HG03565 (cell line): ENCODE results near the gene HS3ST3B1.

Source experiments
- ATAC-seq: cut with Tn5 transposase; IDR thresholded peaks from one replicate; pipeline ENCODE4 v1.9.1; 2021; ENCODE audit warnings: mild to moderate bottlenecking, moderate library complexity; ENCODE audit not compliant: unreplicated experiment

HS3ST3B1 gene

DNA sequence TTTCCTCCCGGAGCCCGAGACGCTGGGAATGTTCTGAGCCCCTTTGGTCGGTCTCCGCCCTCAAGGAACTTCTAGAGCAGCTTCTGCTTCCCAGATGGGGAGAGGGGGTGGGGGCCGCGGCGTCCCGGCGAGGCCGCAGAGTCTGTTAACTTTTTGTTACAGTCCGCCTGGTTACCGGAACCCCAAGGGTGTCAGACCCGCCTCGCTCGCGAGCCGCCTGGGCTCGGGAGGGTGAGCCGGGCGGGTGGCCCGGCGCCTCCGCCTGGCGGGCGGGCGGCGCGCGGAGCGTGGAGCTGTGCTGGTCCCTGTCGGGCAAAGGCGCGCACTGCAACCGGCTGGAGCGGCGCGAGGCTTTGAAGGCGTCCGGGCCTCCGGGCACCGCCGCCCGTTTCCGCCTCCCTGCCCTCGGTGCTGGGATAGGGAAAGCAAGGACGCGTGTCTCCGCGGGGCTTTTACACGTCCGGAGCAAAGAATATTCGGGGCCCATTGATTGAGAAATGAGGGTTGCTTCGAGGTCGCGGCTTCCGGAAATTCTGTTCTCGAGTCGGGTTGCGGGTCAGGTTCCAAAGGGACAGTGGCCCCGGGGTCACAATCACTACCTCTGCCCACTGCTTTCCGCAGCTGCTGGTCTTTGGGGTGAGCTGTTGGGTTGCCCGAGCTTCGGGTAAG is 1.7 kb downstream of the HS3ST3B1 start:
- peak; percentile 37 for ATAC-seq

DNA sequence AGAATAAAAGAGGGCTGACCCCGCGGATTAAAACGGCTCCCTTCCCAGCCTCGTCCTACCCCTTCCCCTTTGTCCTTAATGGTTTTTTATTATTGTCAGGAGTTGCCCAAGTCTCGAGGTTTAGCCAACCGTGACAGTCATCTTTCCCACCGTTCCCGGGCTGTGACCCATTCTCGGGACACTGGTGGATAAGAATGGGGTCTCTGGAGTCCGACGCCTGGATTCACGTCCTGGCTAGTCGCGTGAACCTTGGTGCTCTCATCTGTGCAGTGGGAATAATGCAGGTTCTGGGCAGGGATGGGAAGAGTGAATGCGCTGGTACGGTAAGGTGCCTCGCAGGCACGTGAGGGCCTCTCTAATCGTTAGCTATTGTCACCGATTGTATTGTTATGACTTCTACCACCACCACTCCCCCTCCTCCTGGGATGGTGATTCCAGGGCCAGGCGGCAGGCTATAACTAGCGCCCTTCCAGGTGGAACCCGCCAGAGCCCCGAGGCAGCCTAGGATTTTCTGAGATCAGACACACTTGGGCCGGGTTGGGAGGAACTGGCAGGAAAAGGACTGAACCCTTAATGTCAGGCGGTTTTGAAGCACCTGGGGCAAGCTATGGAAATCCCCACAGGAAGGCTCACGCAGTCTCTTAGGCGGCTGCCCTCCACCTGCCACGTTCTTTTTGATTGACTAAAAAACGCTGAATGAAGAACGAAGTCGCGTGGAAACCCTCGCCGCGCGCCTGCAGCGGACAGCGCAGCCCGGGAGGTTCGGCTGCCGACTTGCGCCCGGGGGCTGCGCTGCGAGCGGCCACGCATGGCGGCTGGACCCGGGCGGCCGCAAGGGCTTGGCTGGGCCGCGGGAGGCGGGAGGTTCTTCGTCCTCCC is 2.7 kb downstream of the HS3ST3B1 start:
- ATAC-seq = no peak

DNA sequence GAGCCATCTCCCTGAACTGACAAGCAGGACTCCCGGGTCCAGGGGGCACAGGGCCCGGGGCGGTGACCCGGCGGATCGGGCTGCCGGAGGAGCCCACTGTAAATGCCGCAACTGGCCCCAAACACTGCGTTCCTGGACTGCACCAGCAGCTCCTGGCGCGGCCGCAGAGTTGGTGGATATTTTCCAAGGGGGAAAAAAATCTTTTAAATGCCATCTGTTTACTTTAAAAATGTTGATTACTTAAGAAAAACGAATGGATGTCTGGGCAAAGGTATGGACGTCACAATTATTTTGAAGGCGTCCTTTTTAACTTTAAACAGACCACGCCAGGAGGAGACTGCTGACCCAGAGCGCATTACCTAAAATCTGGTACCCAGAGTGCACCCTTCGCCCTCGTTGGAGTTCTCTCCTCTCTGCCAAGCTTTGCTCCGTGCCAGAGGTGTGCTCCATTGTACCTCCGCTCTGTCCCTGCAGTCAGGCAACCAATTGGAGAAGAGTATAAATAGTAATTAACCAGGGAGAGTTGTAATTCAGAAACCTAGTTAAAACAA is 3.4 kb downstream of the HS3ST3B1 start:
- no peak for ATAC-seq

DNA sequence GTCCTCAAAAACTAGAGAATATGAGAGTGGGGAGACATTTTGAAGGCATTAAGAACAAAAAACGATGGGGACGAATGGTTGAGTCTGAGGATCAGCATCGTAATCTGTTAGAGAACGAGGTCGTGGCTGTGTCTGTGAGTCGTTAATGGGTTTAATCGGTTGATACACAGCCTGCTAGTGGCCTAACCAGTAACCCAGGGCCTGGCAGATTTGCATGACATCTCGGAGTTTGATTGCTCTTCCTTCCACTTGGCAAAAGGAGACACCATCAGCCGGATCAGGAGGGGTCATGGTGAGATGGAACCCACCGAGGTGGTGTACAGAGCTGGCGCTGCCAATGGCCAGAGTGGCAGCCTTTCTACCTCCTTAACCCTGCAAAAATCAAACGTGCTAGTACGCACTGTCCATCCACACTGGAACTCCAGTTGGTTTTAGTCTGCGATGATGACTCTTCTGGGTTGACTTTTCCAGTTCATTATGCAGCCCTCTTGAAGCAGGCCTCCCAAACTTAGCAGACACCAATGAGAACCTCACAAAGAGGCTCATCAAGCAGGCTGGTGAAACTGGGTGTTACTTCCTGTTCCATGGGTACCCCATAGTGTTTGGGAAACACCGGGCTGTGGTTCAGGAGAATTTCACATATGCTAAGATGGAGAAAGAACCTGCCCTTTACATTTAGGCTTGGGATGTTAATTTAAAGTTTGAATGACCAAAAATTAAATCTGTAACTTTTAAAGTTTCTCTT is 4.1 kb downstream of the HS3ST3B1 start:
- no peak for ATAC-seq

DNA sequence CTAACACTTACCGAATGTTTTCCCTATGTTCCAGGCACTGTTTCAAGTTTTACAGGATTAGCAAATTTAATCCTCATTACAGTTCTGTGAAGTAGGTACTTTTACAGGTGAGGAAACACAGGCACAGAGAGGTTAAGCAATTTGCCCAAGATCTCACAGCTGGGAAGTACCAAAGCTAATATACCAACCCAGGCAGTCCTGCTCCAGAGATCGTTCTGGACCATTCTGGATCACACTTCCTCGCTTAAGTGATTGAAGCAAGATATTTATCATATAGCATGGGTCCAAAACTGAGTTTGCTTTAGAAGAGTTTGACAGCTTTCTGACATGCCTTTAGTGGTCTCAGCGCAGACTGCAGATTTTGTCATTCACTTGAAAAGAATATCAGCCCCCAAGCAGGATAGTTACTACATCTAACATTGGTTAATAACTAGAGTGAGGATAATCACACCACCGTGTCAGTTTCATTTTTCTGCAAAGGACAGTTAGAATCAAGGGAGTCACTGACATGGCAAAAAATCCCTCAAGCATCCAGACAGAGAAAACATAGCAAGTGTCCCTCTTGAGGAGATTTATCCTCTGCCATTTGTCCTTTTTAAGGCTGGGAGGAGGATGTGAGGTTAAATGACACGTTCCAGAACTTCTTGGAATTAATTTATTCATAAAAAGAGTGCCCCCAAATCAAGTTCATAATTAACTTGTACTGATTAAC is 5.1 kb downstream of the HS3ST3B1 start:
- no peak for ATAC-seq

DNA sequence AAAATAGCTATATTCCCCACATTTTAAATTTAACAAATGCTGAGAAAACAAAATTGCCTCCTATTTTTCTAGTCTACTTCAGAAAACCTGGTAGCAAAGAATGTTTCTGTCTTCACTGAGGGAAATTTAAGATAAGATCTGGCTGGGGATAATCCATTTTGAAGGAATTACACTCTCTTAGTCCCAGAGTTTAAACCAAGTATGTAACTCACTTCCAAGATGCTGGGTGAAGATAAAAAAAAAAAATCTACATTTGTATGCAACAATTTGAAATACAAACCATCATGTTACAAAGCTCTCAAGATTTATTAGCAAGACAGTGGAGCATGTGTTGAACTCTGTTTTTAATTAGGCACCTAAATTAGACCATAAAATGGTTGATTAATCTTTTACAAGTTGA is 5.7 kb downstream of the HS3ST3B1 start:
- ATAC-seq = no peak

DNA sequence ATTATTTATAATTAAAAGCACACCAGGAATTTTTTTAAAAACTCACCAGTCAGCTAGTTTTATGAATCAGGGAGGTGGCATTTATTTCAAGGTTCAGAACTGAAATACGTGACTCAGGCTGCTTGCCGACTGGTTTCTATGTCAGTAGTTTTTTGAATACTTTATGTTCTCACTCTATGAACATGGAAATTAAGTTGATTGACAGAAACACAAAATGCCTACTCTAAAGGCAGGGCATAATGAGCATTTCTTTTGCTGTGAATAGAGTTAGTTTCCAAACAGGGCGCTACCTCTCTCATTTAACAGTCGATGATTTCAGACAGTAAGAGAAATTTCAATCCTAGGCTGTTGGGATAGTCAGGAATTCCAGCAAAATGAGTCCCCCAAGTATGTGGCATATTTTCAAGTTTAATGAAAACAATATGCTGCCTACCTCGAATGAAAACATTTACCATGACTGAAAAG is 6.7 kb downstream of the HS3ST3B1 start:
- no peak for ATAC-seq

DNA sequence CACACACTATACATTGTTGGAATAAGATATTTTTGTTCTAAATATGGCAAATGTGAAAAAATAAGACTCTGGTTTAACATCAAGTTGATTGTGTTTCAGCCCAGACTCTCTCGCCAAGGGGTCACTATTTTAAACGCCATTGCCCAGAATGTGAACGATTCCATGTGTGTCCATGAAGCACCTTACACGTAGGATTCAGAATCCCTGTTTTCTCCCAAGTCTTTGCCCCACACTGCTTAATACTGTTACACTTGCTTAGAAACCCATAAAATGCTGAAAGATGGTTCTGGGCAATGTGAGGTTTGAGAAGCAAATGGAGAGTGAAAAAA is 7.7 kb downstream of the HS3ST3B1 start:
- ATAC-seq = no peak

DNA sequence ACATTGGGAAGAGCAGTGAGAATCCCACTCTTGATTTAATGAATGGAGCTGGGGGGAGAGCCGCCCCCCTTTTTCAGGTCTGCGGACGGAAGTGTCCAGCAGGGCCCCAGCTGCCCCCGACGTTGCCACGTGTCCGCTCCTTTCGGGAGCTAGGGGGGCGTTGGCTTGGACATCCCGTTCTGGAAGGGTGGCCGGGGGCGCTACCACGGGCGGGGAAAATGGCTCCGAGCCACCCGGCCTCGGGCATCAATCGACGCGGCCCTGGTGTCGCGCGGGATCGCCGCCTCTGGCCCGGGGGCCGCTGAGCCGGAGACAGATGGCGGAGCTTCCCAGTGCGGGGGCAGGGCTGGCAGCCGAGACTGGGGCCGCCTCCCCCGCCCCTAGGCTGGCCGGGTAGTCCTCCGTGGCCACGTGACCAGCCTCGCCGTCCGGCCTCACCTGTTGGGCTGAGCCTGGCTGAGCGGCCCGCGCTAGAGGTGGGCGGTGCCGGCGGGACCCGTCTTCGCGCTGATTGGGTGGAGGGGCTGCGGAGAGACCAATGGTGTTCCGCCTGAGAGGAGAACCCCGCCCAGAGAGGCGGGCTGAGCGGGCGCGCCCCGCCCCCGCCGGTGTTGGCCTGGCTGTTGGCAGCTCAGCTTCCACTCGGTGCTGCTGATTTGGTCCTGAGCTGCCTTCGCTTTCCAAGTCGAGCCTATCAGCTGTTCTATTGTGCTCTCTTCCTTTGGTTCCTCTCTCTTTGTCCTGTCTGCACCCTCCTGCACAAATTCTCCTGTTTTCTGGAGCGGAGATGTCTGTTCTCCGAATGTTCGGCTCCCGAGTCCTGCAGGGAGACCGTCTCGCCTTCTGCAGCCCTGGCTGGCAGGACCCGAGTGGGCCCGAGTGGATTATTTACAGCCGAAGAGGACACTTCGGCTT is 8.3 kb downstream of the HS3ST3B1 start:
- ATAC-seq = peak; percentile 96

DNA sequence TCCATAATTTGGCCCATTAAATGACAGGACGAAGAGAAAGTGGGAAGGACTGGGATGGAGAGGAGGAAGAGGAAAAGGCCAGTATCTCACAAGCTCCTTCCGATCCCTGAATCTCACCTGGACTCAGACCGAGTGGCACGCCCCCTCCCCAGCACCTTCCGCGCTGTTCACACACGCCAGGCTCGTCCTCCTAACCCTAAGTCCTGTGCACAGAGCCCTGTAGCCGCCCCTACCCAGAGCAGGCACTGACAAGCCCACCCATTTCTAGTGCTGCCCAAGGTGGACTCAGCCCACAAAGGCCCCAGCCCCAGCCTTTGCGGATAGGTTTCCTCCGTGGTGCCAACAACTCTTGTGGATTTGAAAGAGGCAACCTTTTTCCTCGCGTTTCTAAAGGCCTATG is 9.2 kb downstream of the HS3ST3B1 start:
- no peak for ATAC-seq

DNA sequence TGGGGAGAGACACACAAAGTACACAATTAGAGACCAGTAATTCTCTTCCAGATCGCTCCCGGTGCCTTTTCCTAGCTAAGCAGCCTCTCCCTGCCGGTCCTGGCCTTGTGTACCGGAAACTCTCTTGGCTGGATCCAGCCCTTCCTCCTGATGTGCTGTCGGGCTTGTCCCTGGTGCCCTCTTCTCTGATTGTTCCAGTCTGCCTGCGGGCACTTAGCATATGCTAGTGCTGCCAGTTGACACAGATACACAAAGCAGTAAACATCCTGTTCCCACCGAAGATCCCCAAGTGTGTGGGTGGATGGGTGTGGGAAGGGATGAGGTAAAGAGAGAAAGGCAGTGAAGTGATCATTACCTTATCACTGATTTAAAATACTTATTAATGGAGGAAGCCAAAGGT is 9.7 kb downstream of the HS3ST3B1 start:
- no peak for ATAC-seq

DNA sequence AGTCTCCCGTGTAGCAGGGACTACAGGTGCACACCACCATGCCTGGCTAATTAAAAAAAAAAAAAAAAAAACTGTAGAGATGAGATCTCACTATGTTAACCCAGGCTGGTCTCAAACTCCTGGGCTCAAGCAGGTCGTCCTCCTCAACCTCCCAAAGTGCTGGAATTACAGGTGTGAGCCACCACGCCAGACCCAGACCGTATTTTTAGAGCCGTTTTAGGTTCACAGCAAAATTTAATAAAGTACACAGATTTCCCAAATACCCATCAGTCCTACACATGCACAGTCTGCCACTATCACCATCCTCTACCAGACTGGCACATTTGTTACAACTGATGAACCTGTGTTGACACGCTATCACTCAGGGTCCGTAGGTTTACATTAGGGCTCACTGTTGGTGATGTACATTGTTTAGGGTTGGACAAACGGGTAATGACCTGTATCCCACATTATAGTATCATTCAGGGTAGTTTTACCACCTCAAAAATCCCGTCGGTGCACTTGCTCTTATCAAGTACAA is 10.4 kb downstream of the HS3ST3B1 start:
- ATAC-seq = no peak

DNA sequence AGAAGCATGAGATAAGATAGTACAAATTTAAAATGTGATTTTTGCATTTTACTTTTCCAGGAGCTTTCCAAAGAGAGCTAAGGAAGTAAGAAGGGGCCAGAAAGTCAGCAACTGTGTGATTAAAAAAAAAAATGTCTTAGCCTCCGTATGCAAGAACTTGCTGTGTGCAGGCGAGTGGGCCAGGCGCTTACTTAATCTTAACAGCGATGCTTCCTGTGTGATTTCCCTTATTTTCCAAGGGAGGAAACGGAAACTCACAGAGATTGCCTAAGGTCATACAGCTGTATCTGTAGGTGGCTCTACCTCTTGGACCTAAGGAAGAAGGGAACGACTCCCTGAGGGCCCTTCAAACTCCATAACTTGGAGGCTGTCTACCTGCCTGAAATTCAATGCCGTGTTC is 11.1 kb downstream of the HS3ST3B1 start:
- ATAC-seq = no peak

DNA sequence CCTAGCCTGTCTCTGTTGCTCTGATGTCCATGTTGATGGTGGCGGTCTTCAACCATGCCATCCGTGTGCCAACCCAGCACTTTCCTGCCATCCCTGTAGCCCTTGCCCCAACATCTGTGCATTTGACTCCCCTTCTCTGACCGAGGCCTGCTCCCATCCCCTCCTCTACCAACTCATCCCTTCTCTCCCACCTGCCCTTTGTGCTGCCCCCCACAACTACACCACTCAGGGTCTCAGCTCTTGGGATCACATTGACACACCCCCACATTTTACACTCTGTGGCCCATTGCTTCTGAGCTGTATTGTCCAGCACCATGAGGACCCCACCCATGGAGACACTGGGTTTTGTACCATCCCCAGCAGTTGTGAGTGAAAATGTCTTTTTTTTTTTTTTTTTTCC is 11.6 kb downstream of the HS3ST3B1 start:
- ATAC-seq = no peak

DNA sequence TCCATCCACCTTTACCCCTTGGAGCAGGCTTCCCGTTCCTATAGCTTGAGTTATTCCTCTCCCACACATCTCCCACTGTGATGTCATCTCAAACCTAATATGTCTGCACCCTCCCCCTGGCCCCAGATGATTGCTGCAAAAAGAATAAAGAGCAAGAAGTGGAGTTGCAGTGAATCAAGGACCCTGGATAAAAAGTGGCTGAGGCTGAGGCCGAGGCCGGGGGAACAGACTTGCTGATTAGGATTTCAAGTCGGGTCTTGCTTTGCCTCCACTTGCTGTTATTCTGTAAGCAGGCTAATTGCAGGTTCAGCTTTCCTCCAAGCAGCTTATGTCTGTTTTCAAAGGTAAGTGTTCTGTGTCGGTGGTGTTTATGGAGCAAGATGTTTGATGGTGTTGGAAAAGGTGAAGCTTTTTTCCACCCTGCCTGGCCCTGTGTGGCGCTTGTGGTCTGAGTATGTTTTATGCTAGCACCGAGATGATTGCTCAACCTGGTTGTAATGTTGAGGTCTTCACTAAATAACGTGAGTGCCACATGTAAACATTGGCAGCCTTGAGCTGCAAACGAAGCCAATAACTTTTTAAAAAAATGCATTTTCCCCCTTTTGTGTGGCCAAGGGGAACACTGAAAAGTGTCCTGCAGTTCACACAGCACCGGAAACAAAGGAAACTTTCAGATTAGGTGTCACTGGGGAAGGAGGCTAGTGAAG is 15.4 kb downstream of the HS3ST3B1 start:
- no peak for ATAC-seq

DNA sequence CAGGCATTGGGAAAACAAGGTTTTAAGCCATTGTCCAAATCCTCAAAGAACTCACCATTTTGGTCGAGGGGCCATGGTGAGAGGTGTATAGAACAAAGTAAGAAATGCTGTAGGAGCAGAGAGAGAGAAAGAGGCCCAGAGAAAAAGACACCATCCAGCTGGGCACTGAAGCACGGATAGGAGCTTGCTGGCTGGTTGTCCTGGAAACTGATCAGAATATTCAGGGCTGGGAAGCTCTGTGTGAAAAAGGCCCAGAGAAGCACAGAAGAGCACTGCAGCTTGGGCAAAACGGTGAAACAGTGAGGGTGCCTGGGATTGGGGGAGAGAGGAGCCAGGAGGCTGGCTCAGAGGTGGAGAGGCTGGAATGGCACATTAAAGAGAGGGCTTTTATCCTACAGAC is 16.5 kb downstream of the HS3ST3B1 start:
- no peak for ATAC-seq

DNA sequence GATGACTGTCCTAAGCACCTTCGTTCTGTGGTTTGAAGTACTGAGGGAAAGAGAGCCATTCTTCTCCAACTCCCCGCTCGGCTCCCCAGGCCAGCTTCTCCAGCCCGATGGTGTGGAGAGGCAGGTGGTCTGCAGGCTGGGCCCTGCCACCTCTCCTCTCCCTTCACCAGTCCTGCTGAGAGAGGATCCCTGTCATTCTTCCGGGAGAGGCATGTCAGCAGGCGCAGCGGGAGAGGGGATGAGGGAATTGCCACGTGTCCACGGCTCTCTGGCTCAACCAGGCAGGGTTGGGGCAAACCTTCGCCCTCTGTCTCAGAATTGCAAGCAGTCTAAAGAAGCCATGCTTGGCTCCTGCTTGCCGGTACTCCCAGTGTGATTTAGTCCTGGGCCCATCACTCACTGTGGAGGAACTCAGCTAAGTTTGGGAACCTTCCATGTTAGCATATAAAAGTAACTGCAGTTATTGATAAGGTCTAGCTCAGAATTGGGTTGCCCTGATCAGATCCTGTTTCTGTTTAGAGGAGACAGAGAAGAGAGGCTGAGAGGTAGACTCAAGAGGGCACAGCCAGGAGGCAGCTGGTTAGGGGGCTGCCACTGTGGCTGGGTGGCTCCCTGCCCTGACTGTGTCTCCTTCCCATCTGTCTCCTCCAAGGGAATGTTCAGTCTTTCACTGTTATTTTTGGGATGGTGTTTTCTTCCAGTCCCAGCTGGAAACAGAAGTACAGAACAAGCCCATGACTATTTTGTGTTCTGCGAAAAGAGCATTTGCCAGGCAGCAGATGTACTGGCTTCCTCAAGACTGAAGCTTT is 17.4 kb downstream of the HS3ST3B1 start:
- ATAC-seq = no peak

DNA sequence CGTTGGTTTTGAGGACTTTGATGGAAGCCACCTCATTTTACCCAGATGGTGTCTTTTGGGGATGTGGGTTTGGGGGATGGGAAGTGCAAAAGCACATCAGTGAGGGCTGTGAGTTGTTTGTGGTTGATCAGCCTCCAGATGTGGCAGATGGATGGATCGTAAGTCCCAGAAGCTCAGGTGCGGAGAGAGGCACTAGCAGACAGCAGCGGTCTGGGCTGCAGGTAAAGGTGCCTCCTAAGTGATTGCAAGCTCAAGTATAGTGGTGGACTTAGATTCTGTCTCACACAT is 18.0 kb downstream of the HS3ST3B1 start:
- no peak for ATAC-seq
